Amniotic stem cell (primary cell): ENCODE measurements around the gene ROPN1L.

Source experiments
- DNase-seq: peaks from one replicate; lab custom pipeline; 2025; lab: John Stamatoyannopoulos, UW

Gene ROPN1L

DNA sequence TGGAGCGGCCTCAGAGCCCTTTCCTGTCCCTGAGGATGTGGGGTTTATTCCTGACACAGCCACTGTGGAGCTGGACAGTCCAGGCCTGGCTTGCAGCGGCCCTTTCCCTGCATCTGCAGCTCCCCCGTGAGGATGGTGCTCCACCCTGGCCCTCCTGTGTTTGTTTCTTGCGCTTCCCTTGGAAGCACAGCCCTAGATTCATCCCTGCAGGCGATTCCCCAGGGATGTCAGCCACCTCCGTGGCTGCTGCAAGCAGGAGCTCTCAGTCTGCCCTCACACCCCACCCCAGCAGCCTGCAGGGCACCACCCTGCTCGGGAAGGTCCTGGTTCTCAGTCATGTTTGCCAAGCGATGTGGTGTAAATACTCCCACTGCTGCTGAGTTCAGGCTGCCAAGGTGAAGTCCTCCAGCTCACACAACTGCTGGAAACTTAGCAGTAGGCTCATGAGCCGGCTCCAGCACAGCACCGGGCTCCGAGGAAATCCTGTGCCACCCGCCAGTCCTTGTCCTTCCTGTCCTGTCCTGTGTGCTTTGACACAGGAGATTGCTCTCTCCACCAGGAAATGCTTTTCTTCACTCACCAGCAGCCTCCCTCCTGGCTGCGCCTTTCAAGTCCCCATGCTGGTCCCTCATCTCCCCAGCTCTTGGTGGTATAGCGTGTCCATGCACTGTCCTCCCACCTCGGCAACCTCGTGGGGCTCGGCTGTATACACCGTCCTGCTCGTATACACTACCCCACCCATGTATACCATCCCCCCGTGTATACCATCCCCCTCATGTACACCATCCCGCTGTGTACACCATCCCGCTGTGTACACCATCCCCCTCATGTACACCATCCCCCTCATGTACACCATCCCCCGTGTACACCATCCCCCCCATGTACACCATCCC, 16.2 kb downstream of the ROPN1L start:
- DNase-seq, result no peak

DNA sequence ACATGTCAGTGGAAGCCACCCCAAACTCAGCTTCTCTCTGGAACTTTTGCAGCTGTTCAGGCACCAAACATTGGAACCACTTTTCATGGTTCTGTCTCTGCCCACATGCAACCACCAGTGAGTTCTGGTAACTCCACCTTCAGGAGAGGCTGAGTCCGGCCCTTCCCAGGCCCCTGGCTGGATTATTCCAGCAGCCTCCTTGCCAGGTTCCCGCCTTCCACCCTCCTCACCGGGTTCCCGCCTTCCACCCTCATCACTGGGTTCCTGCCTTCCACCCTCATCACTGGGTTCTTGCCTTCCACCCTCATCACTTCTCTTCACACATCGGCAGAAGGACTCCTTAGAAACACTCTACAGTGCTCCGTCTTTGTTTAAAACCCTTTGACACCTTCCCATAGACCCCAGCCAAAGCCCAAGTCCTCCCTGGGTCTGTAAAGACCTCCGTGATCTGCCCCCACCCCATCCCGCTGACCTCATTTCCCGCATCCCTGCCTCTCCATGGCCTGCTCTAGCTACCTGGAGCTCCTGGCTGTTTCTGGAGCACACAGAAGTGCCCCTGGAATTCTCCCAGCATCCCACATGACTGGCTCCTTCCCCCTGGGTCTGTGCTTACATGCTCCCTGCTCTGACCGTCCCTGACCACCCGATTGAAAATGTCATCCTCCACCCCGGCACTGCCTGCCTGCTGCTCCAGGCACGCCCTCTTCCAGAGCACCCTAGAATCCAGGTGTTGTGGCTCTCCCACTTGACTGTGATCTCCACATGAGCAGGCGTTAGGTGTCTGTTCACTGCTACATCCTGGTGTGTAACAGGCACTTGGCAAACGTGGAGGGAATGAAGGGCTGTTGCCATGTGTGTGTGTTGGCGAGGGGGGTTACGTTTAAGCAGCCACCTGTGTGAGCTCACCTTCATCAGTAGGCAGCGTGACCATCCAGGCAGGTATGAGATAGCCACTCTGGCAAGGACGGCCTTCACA, 17.7 kb downstream of the ROPN1L start:
- DNase-seq, result no peak

DNA sequence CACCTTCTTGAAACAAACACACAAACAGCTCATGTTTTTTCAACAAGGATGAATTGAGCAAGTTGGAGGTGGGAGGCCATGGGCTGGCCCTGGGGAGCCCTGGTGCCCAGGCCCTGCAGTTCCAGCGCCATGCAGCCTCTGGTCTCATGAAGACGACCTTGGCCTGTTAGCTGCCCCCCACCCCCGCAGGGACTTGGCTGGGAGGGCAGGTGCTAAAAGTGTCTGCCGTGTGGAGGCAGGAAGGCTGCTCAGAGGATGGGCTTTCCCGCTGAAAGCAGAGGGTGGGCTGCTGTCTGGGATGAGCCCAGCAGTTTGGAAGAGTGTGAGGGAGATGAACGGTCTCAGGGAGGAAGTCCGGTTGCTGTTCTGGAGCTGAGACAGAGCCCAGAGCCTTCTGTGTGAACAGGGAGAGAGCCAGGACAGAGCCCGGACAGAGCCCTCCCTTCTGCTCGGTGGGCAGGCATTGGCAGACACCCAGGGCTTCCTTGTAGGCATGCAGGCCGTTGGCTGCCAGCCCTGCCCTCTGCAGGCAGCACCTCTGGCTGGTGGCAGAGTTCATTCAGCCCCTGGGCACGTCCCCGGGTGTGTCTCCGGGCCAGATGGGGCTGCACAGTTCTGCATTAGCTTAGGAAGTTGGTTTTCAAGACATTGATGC, 18.7 kb downstream of the ROPN1L start:
- DNase-seq, result no peak

DNA sequence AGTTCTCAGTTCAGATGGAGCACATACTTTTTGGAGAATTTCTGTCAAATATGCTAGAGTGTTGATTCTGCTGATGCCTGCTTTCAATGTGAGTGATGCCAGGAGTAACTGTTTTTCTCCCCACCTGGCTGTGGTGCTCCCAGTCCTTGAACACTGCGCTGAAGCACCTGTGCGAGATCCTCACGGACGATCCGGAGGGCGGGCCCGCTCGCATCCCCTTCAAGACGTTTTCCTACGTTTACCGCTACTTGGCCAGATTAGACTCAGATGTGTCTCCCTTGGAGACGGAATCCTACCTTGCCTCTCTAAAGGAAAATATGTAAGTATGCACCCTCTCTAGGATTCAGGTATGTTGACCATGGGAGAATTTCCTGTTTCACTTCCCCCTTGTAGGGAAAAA, 19.4 kb downstream of the ROPN1L start:
- DNase-seq, result no peak

DNA sequence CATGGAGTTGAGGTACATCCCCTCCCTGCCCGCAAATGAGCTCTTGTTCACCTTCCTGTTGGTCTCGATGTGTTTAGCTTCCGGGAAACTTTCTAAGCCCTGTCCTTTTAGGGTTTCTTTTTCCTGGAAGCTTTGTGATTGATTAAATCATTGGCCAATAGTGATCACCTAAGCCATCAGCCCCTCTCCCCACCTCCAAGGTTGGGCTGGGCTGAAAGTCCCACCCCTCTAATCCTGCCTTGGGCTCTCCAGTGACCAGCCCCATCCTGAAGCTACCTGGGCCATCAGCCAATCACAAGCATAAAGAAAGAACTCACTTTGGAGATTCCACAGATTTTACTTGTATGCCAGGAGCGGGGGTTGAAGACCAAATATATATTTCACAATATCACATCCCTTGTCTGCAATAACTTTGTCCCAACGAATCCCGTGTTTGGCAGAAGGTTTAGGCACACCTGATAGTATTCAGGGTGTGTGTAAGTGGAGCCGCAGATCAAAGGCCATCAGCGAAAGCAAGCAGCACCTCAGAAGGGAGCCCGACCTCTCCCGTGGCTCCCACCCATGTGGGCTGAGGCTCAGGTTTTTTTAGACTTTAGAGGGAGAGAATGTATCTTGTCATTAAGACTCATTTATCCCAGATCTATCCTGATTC, 20.4 kb downstream of the ROPN1L start:
- no peak for DNase-seq

DNA sequence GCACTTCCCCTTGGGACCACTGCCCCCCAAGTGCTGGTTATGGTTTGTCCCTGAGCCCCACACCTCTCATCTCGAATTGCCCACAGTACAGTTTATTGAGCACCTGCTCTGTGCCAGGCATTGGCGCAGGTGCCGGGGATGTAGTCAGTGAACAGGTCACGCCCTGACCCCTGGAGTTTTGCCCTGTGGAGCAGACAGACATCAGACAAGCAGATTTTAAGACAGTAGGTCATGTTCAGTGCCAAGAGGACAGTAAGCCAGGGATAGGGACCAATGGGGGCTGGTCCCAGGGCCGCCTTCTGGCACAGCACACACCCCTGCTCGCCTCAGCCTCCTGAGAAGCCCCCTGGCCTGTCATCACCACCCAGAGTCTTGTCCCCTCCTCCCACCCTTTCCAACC, 21.9 kb downstream of the ROPN1L start:
- DNase-seq, result no peak

DNA sequence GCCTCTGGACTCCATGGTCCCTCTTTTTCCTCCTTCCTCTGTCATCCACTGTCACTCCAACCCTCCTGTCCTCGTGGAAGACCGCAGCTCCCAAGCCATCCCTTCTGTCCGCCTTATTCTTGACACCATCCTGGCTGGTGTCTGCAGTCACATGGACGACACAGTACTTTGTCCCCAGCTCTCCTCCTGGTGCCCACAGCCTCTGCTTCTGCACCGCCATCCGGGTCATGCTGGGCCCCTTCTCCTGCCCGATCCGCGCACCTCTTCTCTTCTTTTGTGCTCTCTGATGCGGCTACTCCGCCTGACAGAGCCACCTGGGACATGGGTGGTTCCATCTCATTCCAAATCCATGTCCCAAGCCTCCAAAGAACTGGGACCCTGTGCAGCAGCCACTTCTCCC, 22.5 kb downstream of the ROPN1L start:
- no peak for DNase-seq

DNA sequence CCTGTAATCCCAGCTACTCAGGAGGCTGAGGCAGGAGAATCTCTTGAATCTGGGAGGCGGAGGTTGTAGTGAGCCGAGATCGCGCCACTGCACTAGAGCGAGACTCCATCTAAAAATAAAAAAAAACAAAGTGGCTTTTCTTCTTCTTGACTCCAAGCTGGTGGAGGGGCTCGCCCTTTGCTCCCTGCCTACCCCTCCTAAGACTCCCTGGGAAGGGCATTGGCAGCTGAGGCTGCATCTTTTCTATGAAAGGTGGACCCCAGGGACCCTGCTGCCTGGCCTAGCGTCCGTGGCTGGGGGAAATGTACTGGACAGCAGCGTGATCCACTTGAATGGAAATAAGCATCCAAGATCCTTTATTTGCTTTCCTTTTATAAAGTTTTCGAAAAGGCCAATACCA, 24.0 kb downstream of the ROPN1L start:
- DNase-seq, result no peak

DNA sequence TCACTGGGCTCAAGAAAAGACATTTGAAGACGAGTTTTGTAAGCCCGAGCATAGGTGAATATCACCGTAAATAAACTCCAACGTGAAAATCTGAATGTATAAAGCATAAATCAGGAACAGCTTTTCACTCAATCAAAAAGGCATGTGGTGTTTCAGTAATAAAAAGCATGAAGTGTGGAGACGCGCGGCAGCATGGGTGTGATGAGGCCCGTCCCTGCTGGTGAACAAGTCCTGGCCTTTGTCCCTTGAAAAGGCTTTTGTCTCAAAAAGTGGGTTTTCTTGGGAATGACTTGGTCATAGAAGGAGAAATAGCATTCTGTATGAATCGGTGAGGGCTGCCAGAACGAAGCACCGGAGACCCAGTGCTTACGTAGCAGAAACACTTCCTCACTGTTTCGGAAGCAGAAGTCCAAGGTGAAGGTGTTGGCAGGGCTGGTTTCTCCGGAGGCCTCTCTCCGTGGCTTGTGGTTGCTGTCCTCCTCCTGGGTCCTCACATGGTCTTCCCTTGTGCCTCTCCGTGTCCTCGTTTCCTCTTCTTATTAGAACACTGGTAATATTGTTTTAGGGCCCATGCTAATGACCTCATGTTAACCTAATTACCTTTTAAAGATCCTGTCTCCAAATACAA, 24.9 kb downstream of the ROPN1L start:
- DNase-seq, result no peak

DNA sequence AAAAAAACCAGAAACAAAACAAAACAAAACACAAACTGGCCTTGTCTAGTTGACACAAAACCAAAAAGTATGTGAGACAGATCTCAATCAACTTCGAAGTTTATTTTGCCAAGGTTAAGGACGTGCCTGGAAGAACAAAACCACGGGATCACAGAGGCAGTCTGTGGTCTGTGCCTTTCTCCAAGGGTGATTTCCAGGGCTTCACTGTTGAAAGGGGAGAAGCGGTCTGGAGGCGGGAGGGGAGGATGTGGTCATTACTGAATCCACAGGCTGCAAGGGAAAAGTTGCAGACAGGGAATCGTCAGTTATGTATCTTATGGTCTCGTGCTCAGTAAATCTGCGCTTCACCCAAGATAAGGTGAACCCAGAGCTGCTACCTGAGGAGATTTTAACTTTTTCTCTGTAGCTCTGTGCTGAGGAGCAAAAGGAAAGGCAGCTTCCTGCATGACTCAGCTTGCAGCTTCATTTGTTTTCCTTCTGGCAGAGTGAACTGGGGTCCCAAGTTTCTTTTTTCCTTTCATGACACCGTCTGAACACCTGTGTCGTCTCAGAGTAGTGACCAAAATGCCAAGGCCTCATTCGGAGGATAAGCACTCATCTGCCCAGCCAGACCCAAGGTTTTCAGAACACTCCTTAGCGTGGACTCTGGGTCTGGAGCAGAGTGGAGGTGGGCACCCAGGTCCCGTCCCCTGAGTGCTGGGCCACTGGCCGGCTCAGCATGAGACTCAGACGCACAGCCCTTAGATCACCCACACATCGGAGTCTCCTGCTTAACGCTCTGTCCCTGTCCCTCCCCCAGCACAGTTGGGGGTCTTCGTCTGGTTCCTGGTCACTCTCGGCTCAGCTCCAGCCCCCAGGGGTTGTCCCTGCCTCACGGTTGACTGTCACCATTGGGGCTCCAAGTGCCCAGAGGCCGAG, 25.9 kb downstream of the ROPN1L start:
- no peak for DNase-seq

DNA sequence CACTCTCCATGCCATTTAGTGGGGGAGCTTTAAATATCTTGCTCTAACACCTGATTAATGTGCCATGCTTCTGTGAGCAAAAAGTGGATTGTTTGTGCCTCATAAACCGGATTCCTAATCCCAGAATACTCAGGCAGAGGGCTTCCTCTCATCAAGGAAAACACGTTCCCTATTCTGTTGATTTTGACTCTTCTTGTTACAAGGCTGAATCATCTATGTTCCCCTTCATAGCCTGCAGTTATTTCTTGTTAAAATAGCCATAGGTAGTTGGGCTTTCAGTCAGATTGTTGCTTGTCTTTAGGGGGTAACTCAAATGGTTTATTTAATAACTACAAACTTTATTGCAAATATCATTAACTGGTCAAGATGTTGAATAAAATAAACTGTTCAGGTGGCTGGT, 26.6 kb downstream of the ROPN1L start:
- no peak for DNase-seq

DNA sequence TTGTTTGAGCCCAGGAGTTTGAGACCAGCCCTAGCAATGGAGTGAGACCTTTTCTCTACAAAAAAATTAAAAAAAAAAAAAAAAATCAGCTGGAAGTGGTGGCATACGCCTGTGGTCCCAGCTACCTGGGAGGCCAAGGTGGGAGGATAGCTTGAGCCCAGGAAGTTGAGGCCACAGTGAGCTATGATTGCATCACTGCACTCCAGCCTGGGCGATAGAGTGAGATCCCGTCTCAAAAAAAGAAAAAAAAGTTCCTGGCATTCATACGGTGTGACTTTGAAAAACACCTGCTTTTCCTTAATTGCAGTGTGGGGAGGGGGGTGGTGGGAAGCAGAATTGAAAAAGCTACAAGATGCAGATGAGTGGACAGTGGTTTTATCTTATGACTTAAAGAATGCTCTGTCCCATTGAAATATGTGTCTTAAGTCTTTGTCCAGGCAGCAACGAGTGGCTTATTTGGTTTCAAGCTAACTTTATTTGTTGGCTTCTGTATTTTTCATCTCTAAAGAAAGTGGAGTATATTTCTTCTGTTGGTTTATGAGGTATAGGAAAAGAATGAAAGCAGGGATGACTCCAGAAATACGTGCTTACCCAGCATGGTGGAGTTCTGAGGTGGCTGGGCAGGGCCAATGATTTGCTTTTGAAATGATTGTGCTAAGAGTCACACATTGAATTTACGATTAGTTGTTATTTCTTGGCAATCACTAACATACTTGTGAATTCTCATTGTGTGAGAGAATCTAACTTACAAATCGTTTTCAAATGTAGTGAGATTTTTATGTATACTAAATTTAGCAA, 27.8 kb downstream of the ROPN1L start:
- no peak for DNase-seq

DNA sequence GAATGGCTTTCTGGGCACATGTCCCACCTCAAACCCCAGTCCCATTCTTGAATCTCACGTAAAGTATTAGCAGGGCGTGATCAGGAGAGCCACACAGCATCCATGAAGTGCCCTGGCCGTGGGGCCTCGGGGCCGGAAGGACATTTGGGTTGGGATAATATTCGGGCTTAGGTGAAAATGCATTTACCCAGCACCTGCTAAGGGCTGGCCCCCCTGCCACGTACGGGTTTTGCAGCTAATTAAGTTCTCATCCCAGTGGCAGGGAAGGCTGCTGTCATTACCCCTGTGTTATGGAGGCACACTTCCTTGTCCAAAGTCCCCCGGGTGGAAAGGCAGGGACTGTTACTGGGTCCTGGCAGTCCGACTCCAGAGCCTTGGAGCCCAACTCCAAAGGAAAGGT, 29.0 kb downstream of the ROPN1L start:
- DNase-seq, result no peak

DNA sequence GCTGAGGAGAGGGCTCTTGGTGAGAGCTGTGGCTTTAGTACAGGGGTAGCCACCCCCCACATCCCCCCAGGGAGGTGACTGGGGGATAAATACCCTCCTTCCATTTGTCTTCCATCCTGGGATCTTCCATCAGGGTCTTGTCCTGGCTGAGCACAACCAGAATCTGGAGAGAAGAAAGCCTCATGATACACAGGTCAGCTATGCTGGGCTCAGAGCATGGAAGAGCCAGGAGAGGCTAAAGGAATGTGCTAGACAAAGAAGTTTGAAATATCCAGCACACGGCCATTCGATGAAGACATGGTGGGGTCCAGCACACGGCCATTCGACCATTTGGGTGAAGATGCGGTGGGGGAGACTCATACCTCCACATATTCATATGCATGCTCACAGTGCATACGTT, 30.0 kb downstream of the ROPN1L start:
- DNase-seq, result no peak

DNA sequence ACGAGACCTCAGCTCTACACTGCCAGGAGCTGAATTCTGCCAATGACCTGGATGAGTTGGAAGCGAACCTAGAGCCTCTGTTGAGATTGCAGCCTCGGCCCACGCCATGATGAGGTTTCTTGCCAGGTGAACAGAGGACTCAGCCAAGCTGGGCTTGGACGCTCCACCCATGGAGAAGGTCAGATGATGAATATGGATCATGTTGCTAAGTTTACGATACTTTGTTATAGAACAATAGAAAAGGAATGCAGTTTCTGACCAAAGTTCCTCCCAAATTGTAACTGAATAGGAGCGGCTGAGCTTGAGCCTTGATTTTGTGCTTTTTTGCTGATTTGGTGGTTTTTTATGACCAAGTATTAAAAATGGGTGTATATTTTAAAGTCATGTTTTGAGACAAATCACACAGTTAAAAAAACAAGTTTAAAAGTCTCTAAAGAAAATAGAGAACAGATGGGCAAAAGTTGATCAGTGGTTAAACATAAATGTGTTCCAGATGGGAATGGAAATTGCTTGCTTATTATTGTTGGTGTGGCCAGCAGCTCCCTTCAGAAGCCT, 32.9 kb downstream of the ROPN1L start:
- no peak for DNase-seq

DNA sequence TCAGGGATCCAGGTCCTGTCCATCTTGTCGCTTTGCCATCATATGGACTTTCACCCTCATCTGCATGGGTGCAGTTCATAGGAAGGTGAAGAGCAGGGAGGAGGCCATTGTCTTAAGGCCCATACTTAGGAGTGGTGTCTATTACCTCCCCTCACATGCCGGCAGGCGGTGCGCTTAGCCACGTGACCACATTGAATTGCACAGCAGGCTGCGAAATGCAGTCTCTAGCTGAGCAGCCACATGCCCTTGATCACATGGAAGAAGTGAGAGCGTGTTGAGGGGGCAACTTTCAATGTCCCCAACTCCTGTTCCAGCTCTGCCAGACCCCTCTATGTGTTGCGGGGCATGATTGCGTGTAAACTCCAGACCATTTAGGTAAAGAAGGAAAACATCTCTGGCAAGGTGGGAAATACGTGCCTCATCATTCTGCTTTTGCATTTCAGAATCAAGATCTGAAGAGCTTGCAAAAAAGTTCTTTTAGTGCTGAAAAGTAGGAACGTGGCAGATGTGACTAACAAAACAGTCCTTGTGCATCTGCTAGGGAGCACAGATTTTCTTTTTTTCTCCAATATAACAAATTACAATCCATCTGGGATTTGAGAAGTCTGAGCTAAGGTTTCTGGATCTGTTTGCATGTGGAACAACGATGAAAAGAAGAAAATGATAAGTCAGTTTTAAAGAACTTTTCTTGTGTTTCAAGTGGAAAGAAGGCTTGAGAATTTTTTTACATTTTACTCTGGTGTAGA, 34.4 kb downstream of the ROPN1L start:
- no peak for DNase-seq

DNA sequence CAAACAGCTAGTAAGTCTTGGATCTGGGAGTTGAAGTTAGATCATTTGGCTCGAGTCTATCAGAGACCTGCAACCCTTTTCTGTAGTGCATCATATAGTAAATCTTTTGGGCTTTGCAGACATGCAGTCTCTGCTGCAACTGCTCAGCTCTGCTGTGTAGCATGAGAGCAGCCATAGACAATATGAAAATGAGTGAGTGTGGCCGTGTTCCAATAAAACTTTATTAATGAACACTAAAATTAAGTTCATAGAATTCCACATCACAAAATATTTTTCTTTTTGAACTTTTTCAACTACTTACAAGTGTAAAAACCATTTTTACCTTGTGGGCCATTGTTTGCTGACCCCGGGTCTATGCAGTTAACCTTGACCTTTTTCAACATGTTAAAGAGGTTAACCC, 35.2 kb downstream of the ROPN1L start:
- DNase-seq, result no peak

DNA sequence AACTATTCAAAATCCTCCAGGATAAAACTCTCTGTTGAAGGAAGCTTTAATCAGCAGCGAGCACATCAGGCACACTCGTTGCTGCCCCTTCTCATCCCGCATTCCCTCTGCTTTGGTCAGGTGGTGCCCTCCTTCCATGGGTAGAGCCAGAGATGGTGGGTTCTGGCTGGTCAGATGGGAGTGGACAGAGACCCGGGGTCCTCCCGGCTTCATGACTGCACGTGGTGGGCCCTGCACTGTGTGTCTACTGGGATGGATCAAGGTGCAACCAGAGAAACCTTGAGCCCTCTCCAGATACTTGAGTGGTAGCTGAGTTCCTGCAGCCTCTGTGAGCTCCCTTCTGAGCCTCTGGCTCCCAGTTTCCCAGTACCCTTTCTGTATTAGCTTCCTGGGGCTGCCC, 36.3 kb downstream of the ROPN1L start:
- DNase-seq, result no peak

DNA sequence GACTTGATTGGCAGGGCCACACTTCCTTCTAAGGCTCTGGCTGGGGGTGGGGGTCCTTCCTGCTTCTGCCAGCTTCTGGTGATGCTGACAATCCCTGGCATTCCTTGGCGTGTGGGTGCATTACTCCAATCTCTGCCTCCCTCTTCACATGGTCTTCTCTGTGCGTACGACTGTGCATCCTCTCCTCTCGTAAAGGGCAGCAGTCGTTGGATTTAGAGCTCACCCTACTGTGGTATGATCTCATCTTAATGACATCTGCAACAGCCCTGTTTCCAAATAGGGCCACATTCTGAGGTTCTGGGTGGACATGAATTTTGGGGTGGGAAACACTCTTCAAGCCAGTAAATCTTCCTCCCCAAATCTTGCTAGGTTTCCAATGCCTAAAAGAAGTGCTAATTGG, 36.8 kb downstream of the ROPN1L start:
- no peak for DNase-seq
